OCI-LY1 (cell line): ENCODE data around the gene SPACDR.

ENCODE experiments used
- H2AFZ ChIP-seq: fragments of 200-600 bp; sonication (generic), shearing (Covaris generic); 2 replicates; pipeline ENCODE4 v1.6.0; 2014; ENCODE audit warnings: antibody characterized with exemption, mild to moderate bottlenecking, low read length
- H3F3A ChIP-seq: fragments of 200-600 bp; sonication (generic), shearing (Covaris generic); 2 replicates; pipeline ENCODE4 v1.6.0; 2014; ENCODE audit warnings: mild to moderate bottlenecking, antibody characterized with exemption, low read length, moderate library complexity; ENCODE audit not compliant: insufficient read depth
- H3K27ac ChIP-seq: fragments of 200-600 bp; sonication (generic); 2 replicates; pipeline ENCODE4 v1.5.1; 2014; ENCODE audit warnings: low read length, mixed run types, mild to moderate bottlenecking, low read depth; ENCODE audit not compliant: poor library complexity, severe bottlenecking
- H3K27me3 ChIP-seq: fragments of 200-600 bp; sonication (generic); 2 replicates; pipeline ENCODE4 v1.6.0; 2014; ENCODE audit warnings: antibody characterized with exemption, mild to moderate bottlenecking, low read length, moderate library complexity; ENCODE audit not compliant: insufficient read depth
- H3K36me3 ChIP-seq: fragments of 200-600 bp; sonication (generic); 2 replicates; pipeline ENCODE4 v1.6.1; 2014; ENCODE audit warnings: mild to moderate bottlenecking, antibody characterized with exemption, low read length, moderate library complexity, mixed read lengths; ENCODE audit not compliant: insufficient read depth
- H3K4me1 ChIP-seq: fragments of 200-600 bp; sonication (generic); 2 replicates; pipeline ENCODE4 v1.5.1; 2014; ENCODE audit warnings: mild to moderate bottlenecking, low read length, moderate library complexity; ENCODE audit not compliant: insufficient read depth, severe bottlenecking
- H3K4me2 ChIP-seq: fragments of 200-600 bp; sonication (generic), shearing (Covaris generic); 2 replicates; pipeline ENCODE4 v1.6.1; 2014; ENCODE audit warnings: low read length
- H3K4me3 ChIP-seq: fragments of 200-600 bp; sonication (generic); 2 replicates; pipeline ENCODE4 v1.5.1; 2014; ENCODE audit warnings: low read length, low read depth, mild to moderate bottlenecking, mixed read lengths; ENCODE audit not compliant: poor library complexity, severe bottlenecking
- H3K79me2 ChIP-seq: fragments of 200-600 bp; shearing (Covaris generic); 2 replicates; pipeline ENCODE4 v1.6.1; 2016; ENCODE audit warnings: mixed run types, low read length, mixed read lengths; ENCODE audit not compliant: insufficient read depth
- H3K9ac ChIP-seq: fragments of 200-600 bp; sonication (generic), shearing (Covaris generic); 2 replicates; pipeline ENCODE4 v1.6.1; 2014; ENCODE audit warnings: mild to moderate bottlenecking, low read length, mixed read lengths
- H3K9me2 ChIP-seq: fragments of 200-600 bp; sonication (generic), shearing (Covaris generic); 2 replicates; pipeline ENCODE4 v1.6.1; 2014; ENCODE audit warnings: low read depth, mild to moderate bottlenecking, low read length, mixed read lengths
- H3K9me3 ChIP-seq: fragments of 200-600 bp; shearing (Covaris generic); 2 replicates; pipeline ENCODE4 v1.6.1; 2014; ENCODE audit warnings: low read length, mixed read lengths
- H4K20me1 ChIP-seq: fragments of 200-600 bp; sonication (generic), shearing (Covaris generic); 2 replicates; pipeline ENCODE4 v1.6.0; 2016; ENCODE audit warnings: mild to moderate bottlenecking, low read length; ENCODE audit not compliant: insufficient read depth
- CTCF ChIP-seq: fragments of 200-600 bp; sonication (generic), shearing (Covaris generic); IDR thresholded peaks from 2 replicates; pipeline ENCODE4 v1.5.1; 2017; ENCODE audit warnings: mild to moderate bottlenecking, antibody characterized with exemption, low read length, moderate library complexity, mixed read lengths
- EZH2 ChIP-seq: fragments of 200-600 bp; sonication (generic), shearing (Covaris generic); IDR thresholded peaks from 2 replicates; pipeline ENCODE4 v1.8.0; 2017; ENCODE audit warnings: borderline replicate concordance, mixed run types, mild to moderate bottlenecking, antibody characterized with exemption, low read length, moderate library complexity, mixed read lengths

SPACDR gene

DNA sequence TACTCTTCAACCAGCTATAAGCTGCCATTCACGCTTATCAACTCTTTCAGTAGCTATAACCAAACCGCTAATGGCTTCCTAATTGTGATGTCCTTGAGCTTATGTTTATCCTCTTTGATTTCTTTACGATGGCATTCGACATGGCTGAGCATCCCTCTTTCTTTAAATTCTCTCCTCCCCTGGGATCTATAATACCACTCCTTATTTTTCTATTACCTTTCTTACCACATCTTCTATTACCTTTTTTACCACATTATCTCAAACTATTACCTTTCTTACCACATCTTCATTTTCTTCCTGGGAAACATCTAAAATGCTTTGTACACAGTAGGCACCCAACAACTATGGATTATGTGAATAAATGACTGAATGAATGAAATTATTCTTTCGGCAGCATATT, 48.6 kb downstream of the SPACDR start:
- Histone ChIP-seq H3K4me3 (no peak overlapping the region), H3K4me1 (no peaks in the 10 kb centered on the region), H2AFZ (no peak overlapping the region), H3K4me2 (no peak overlapping the region), H3K27ac (no peak overlapping the region), H3K9ac (no peak overlapping the region), H4K20me1 (no peaks in the 10 kb centered on the region), H3F3A (no peaks in the 10 kb centered on the region), H3K9me2 (no peaks in the 10 kb centered on the region), H3K36me3 (no peaks in the 10 kb centered on the region), H3K9me3 (no peaks in the 10 kb centered on the region), H3K27me3 (no peaks in the 10 kb centered on the region), H3K79me2 (no peaks in the 10 kb centered on the region)
- TF ChIP-seq CTCF, result no peak
- no peak for TF ChIP-seq EZH2

GRCh38 chr7:100413889-100414288, 50.2 kb downstream of the SPACDR start:
- no peak overlapping the region for H3K9ac ChIP-seq
- no peak overlapping the region for H3K4me3 ChIP-seq
- H4K20me1 ChIP-seq, result no peaks in the 10 kb centered on the region
- H3F3A ChIP-seq, result no peaks in the 10 kb centered on the region
- no peaks in the 10 kb centered on the region for H3K9me2 ChIP-seq
- no peaks in the 10 kb centered on the region for H3K27me3 ChIP-seq
- no peak for TF ChIP-seq EZH2
- no peak for TF ChIP-seq CTCF
- no peak overlapping the region for H2AFZ ChIP-seq
- no peak overlapping the region for H3K27ac ChIP-seq
- H3K36me3 ChIP-seq, result no peaks in the 10 kb centered on the region
- H3K9me3 ChIP-seq, result no peaks in the 10 kb centered on the region
- H3K4me2 ChIP-seq, result no peak overlapping the region
- no peaks in the 10 kb centered on the region for H3K4me1 ChIP-seq
- H3K79me2 ChIP-seq, result no peaks in the 10 kb centered on the region

- Histone ChIP-seq H3K27me3 (peaks cover 5% of the 10 kb centered on the region; the same call in 1 of the 2 replicates), H3K4me1 (no peaks in the 10 kb centered on the region), H3K36me3 (no peaks in the 10 kb centered on the region), H3K9ac (no peak overlapping the region), H3K9me2 (no peaks in the 10 kb centered on the region), H3K4me3 (no peak overlapping the region), H3K27ac (no peak overlapping the region), H2AFZ (no peak overlapping the region), H3K9me3 (no peaks in the 10 kb centered on the region), H3K79me2 (no peaks in the 10 kb centered on the region), H4K20me1 (no peaks in the 10 kb centered on the region), H3K4me2 (no peak overlapping the region), H3F3A (no peaks in the 10 kb centered on the region)
- TF ChIP-seq EZH2, result no peak
- no peak for TF ChIP-seq CTCF
These were observed 50.7 kb downstream of the SPACDR start for GRCh38 chr7:100413346-100413745.
